Upper lobe of left lung (tissue), 6 donors: ENCODE measurements around the gene MRPS34. TPM values are rescaled to one million over a fixed set of nuclear protein-coding genes. Genes with fewer than 3 reads are reported as not detected.

Experiments
- ATAC-seq, 2 donors: fragments of 200-7000 bp; cut with Tn5 transposase; one replicate each; pipeline ENCODE4 v1.9.1; 2022; ENCODE audit warnings: mild to moderate bottlenecking in 2 of 2, moderate library complexity in 2 of 2; ENCODE audit not compliant: low FRiP score in 2 of 2
- DNase-seq, 2 donors: peaks; one replicate each; pipeline ENCODE4 v3.0.0-alpha.2; 2019 to 2020
- H3K27ac ChIP-seq, 4 donors: fragments of 200-600 bp; sonication (generic); one replicate each; pipeline ENCODE4 v1.5.1; 2016 to 2019
- H3K27me3 ChIP-seq, 4 donors: fragments of 200-600 bp; sonication (generic); one replicate each; pipeline ENCODE4 v1.5.1; 2017 to 2019
- H3K36me3 ChIP-seq, 4 donors: fragments of 200-600 bp; sonication (generic); one replicate each; pipeline ENCODE4 v1.5.1; 2016 to 2019
- H3K4me1 ChIP-seq, 4 donors: fragments of 200-600 bp; sonication (generic); one replicate each; pipeline ENCODE4 v1.5.1; 2018 to 2019
- H3K4me3 ChIP-seq, 4 donors: fragments of 200-600 bp; sonication (generic); one replicate each; pipeline ENCODE4 v1.5.1; 2017 to 2019; ENCODE audit warnings: mild to moderate bottlenecking in 2 of 4, moderate library complexity in 1 of 4
- H3K9me3 ChIP-seq, 4 donors: fragments of 200-600 bp; sonication (generic); one replicate each; pipeline ENCODE4 v1.5.1; 2018 to 2019
- EP300 ChIP-seq, 4 donors: sonication (generic); formaldehyde crosslinking; IDR thresholded peaks; one replicate each; pipeline ENCODE4 v1.5.1; 2017; ENCODE audit warnings: antibody characterized with exemption in 4 of 4, control low read depth in 2 of 4
- POLR2A ChIP-seq, 4 donors: fragments of 450-650 bp; IDR thresholded peaks; one replicate each; pipeline ENCODE4 v1.5.1; 2016 to 2017; ENCODE audit warnings: antibody characterized with exemption in 4 of 4, mild to moderate bottlenecking in 2 of 4
- POLR2AphosphoS5 ChIP-seq, 2 donors: sonication (generic); formaldehyde crosslinking; IDR thresholded peaks; one replicate each; pipeline ENCODE4 v1.5.1; 2017; ENCODE audit warnings: antibody characterized with exemption in 2 of 2
- WGBS, 2 donors: methylation state at CpG; one replicate each; pipeline ENCODE4 v1.1.5; 2017 to 2018; 5-methylcytosine and 5-hydroxymethylcytosine counted together
- small RNA-seq, 4 donors: library from RNA; depleted of rRNA; stranded (forward); fragments of <200 nt; gene quantifications; one replicate each; pipeline ENCODE3, GENCODE V24; 2016
- total RNA-seq, 6 donors: library from RNA; depleted of rRNA in 4 of 6; stranded (reverse); fragments of >200 nt in 4 of 6; gene quantifications; one replicate each; pipeline versions ENCODE4 v1.1.0 to v1.2.1, GENCODE V29; 2016 to 2021
- TF ChIP-seq, protein P1 (sequence below), 6 experiments: fragments of 450-650 bp in 4 of 6; fragments of 200-600 bp in 2 of 6; sonication (generic) in 2 of 6; IDR thresholded peaks; one replicate each; pipeline ENCODE4 v1.5.1; 2016 to 2019; ENCODE audit warnings: antibody characterized with exemption in 6 of 6
- donor health status: DM: no; HTN: no; CAD: no; lungs with moderate emphysema.
- donor health status: DM: no; HTN: yes; CAD: no; lungs with severe emphysema.

Gene MRPS34
- total RNA-seq, 6 donors from 2014 or later: 49.2 to 91.7 (median 69.8) TPM

DNA sequence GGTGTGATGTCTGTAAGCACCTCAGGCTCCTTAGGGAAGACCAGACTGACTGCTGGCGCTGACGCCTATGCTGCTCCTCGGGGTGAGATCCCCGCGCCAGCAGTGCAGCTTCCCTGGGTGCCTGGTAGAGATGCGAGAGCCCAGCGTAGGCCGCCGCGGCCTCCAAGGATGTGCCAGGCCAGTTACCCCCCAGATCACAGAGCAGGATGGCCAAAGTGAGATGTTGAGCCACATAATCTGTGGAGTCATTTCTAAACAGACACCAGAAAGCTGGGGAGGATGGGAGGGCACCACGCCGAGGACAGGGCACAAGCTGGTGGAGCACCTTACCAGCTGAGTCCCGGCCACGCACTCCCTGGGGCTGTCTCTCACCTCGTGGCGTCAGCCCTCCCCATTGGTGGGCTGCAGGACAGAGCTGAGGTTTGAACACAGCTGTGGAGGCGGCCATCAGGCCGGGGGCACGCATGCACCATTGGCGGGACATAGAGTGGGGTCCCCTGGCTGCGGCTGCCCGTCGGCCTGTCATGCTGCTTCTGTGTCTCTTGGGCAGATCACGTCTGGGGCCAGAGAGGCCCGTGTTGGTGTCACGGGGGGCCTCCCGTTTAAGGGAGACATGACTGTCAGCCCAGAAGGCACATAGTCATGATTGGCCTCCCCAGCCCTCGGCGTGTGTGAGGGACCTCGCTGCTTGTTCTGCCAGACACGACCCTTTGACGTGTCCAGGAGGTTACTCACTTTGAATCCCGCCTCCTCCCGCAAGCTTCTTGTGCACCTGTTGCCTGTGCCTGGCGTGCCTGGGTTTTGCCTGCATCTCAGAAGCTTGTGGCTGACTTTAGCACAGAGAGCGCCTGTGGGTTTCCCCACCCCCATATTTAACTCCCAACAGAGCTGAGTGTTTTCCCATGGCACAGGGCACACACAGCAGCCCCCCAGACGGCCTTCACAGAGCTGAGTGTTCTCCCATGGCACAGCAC lies 45.0 kb downstream of the MRPS34 start:
- TF ChIP-seq EP300 (IDR thresholded peaks at IDR 0.05) (no peak), POLR2A (IDR thresholded peaks at IDR 0.05) (no peak), POLR2AphosphoS5 (IDR thresholded peaks at IDR 0.05) (no peak)
- TF ChIP-seq, protein P1, sequence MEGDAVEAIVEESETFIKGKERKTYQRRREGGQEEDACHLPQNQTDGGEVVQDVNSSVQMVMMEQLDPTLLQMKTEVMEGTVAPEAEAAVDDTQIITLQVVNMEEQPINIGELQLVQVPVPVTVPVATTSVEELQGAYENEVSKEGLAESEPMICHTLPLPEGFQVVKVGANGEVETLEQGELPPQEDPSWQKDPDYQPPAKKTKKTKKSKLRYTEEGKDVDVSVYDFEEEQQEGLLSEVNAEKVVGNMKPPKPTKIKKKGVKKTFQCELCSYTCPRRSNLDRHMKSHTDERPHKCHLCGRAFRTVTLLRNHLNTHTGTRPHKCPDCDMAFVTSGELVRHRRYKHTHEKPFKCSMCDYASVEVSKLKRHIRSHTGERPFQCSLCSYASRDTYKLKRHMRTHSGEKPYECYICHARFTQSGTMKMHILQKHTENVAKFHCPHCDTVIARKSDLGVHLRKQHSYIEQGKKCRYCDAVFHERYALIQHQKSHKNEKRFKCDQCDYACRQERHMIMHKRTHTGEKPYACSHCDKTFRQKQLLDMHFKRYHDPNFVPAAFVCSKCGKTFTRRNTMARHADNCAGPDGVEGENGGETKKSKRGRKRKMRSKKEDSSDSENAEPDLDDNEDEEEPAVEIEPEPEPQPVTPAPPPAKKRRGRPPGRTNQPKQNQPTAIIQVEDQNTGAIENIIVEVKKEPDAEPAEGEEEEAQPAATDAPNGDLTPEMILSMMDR (IDR thresholded peaks at IDR 0.05): no peak
- Histone ChIP-seq H3K27ac (no peak overlapping the region), H3K36me3 (peaks cover 8 to 78% (median 54%) of the 10 kb centered on the region in 4 donors), H3K9me3 (no peaks in the 10 kb centered on the region), H3K27me3 (no peaks in the 10 kb centered on the region), H3K4me1 (peaks cover 7 to 12% (median 8%) of the 10 kb centered on the region in 4 donors), H3K4me3 (no peak overlapping the region)
- 94 to 95% methylated on average over 21 to 37 of the region's 37 CpGs for WGBS, 2 donors
- ATAC-seq: no peak
- peak in 1 of 2 donors; percentile 82 for DNase-seq

DNA sequence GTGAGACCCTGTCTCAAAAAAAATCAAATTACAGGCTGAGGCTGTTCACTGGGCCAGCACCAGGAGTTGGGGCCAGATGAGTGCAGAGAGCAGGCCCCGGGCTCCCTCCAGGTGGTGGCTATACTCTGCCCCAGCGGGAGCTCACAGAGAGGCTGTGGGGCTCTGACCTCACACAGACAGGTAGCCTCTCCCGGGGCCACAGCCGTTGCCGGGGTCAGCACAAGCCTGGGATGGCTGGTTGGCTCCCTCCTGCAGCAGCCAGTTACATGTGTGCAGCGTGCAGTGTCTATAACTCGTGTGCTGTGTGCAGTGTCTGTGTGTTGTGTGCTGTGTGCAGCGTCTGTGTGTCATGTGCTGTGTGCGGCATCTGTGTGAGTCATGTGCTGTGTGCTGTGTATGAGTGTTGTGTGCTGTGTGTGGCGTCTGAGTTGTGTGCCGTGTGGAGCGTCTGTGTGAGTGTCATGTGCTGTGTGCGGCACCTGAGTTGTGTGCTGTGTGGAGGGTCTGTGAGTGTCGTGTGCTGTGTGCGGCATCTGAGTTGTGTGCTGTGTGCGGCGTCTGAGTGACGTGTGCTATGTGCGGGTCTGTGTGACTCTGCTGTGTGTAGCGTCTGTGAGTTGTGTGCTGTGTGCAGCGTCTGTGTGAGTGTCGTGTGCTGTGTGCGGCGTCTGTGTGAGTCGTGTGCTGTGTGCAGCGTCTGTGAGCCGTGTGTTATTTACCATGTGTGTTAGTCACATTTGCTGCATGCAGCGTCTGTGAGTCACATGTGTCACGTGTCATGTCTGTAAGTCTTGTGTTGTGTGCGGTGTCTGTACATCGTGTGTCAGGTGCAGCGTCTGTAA lies 46.1 kb downstream of the MRPS34 start:
- Histone ChIP-seq H3K27ac (no peak overlapping the region), H3K27me3 (no peaks in the 10 kb centered on the region), H3K9me3 (no peaks in the 10 kb centered on the region), H3K36me3 (peaks cover 8 to 68% (median 44%) of the 10 kb centered on the region in 4 donors), H3K4me1 (peaks cover 17 to 22% (median 18%) of the 10 kb centered on the region in 4 donors), H3K4me3 (no peak overlapping the region)
- DNase-seq (peak in 1 of 2 donors; percentile 64), ATAC-seq (no peak)
- TF ChIP-seq POLR2AphosphoS5 (IDR thresholded peaks at IDR 0.05) (no peak), EP300 (IDR thresholded peaks at IDR 0.05) (no peak), POLR2A (IDR thresholded peaks at IDR 0.05) (no peak)
- TF ChIP-seq, protein P1 (IDR thresholded peaks at IDR 0.05): no peak
- WGBS, 2 donors: 94 to 96% methylated on average over 28 to 32 of the region's 32 CpGs

DNA sequence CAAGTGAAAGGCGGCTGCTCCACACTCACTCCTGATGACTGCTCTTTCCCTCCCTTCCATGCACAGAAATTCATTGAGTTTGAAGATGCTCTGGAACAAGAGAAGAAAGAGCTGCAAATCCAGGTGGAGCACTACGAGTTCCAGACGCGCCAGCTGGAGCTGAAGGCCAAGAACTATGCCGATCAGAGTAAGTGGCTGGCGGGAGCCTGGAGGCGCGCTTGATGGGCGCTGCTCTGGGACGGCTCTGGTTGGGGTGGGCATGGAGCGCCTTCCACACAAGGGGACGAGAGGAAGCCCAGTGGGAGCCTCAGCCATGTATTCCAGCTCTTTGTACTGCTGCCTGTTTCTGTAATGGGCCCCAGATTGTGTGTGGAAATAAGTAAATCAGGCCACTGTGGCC lies 48.4 kb downstream of the MRPS34 start:
- Histone ChIP-seq H3K9me3 (no peaks in the 10 kb centered on the region), H3K4me3 (no peak overlapping the region), H3K4me1 (peaks cover 22 to 45% (median 29%) of the 10 kb centered on the region in 4 donors), H3K27ac (no peak overlapping the region), H3K36me3 (peaks cover 7 to 51% (median 37%) of the 10 kb centered on the region in 4 donors), H3K27me3 (no peaks in the 10 kb centered on the region)
- TF ChIP-seq EP300 (IDR thresholded peaks at IDR 0.05) (no peak), POLR2AphosphoS5 (IDR thresholded peaks at IDR 0.05) (no peak)
- ATAC-seq (no peak), DNase-seq (peak in 1 of 2 donors; percentile 38)
- WGBS, 2 donors: 92 to 94% methylated on average over 12 of the region's 12 CpGs

DNA sequence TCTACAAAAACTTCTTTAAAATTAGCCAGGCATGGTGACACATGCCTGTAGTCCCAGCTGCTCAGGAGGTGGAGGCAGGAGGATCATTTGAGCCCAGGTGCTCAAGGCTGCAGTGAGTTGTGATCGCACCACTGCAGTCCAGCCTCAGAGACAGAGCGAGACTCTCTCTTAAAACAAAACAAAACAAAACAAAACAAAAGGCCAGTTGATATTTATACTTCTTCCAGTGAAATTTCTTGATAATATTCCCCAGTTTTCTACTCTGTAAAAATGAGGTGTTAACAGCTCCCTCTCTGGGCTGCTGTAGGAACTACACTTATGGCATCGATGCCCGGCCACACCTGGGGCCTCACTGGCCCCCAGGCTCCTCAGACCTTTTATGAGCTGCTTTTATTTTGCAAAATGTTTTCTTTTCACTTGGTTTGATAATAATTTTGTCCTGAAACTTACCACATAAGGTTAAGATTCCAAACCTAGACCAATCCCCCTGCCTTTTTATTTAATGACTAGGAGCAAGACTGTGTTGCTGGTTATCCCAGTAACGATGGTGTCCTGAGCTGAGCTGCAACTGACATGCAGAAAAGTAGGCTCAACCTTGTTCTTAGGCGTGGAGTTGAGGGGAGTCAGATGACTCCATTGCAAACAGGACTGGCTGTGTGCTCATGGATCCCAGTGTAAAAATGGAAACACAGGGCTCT lies 49.3 kb downstream of the MRPS34 start:
- DNase-seq: peak in 1 of 2 donors; percentile 38
- Histone ChIP-seq H3K36me3 (peaks cover 0 to 42% (median 28%) of the 10 kb centered on the region in 4 donors), H3K9me3 (no peaks in the 10 kb centered on the region), H3K27me3 (no peaks in the 10 kb centered on the region), H3K27ac (peak overlapping the region in 3 of 4 donors; percentile 19 to 78 (median 53)), H3K4me3 (no peak overlapping the region), H3K4me1 (peaks cover 22 to 46% (median 32%) of the 10 kb centered on the region in 4 donors)
- no peak for TF ChIP-seq EP300 (IDR thresholded peaks at IDR 0.05)
- TF ChIP-seq, protein P1 (IDR thresholded peaks at IDR 0.05): peak in 5 of 6 experiments; percentile 58 to 86 (median 60)
- WGBS, 2 donors: 62 to 64% methylated on average over 6 of the region's 6 CpGs
- ATAC-seq: peak in 1 of 2 donors; percentile 56

Small RNA genes within 50 kb of the gene (small RNA-seq; reads per million reads assigned to genes)
- 0.12 to 1.1 (median 0.47) reads per million in 4 donors for gene MIR3177

Other genes with a start within 250 kb of the MRPS34 start
- gene TMEM204, start 239.5 kb downstream of the MRPS34 start, total RNA-seq: 100 to 1,000 TPM in 1 of 6 donors, 10 to 100 TPM in 5; 31.4 to 112 (median 48.4) TPM
- gene IFT140, start 161.1 kb downstream of the MRPS34 start, total RNA-seq: 100 to 1,000 TPM in 1 of 6 donors, 10 to 100 TPM in 5; 32.1 to 152 (median 49.8) TPM
- 10 to 100 TPM; 16.3 to 57.6 (median 20.6) TPM for gene CRAMP1, start 160.8 kb downstream of the MRPS34 start, total RNA-seq
- 10 to 100 TPM; 15.8 to 60.5 (median 38.3) TPM for gene JPT2, start 94.9 kb downstream of the MRPS34 start, total RNA-seq
- 100 to 1,000 TPM in 2 of 6 donors, 10 to 100 TPM in 4; 46.4 to 505 (median 71.9) TPM for gene MAPK8IP3, start 66.9 kb downstream of the MRPS34 start, total RNA-seq
- gene NME3, start 1.6 kb downstream of the MRPS34 start, total RNA-seq: 100 to 1,000 TPM in 2 of 6 donors, 10 to 100 TPM in 4; 57.8 to 155 (median 78.9) TPM
- 10 to 100 TPM; 10.8 to 87.0 (median 21.5) TPM for gene EME2, start 324 bp downstream of the MRPS34 start, total RNA-seq
- 100 to 1,000 TPM in 2 of 6 donors, 10 to 100 TPM in 4; 46.2 to 234 (median 64.4) TPM for gene SPSB3, start 9.4 kb upstream of the MRPS34 start, total RNA-seq
- 10 to 100 TPM; 53.2 to 85.6 (median 60.5) TPM for gene NUBP2, start 9.8 kb upstream of the MRPS34 start, total RNA-seq
- 10 to 100 TPM in 1 of 6 donors, 1 to 10 TPM in 5; 1.0 to 11.5 (median 3.1) TPM for gene IGFALS, start 20.6 kb upstream of the MRPS34 start, total RNA-seq
- 100 to 1,000 TPM in 5 of 6 donors, 10 to 100 TPM in 1; 84.5 to 251 (median 122) TPM for gene HAGH, start 53.7 kb upstream of the MRPS34 start, total RNA-seq
- 10 to 100 TPM; 22.1 to 42.1 (median 32.6) TPM for gene FAHD1, start 54.1 kb upstream of the MRPS34 start, total RNA-seq
- under 1 TPM in 1 of 6 donors, not detected in 5; 0.54 TPM for gene MEIOB, start 99.0 kb upstream of the MRPS34 start, total RNA-seq
- 1 to 10 TPM in 2 of 6 donors, under 1 TPM in 2, not detected in 2; 0.44 to 4.0 (median 0.95) TPM for gene HS3ST6, start 145.3 kb upstream of the MRPS34 start, total RNA-seq
- 10 to 100 TPM; 18.2 to 45.3 (median 31.9) TPM for gene MSRB1, start 170.1 kb upstream of the MRPS34 start, total RNA-seq
- not detected for gene RPL3L, start 181.6 kb upstream of the MRPS34 start, total RNA-seq
- gene NDUFB10, start 186.4 kb upstream of the MRPS34 start, total RNA-seq: 100 to 1,000 TPM in 4 of 6 donors, 10 to 100 TPM in 2; 76.5 to 245 (median 107) TPM
- 1,000 to 10,000 TPM; 1,128 to 1,943 (median 1,579) TPM for gene RPS2, start 191.7 kb upstream of the MRPS34 start, total RNA-seq
- gene RNF151, start 193.7 kb upstream of the MRPS34 start, total RNA-seq: under 1 TPM in 1 of 6 donors, not detected in 5; 0.37 TPM
- 10 to 100 TPM; 22.0 to 51.6 (median 35.0) TPM for gene TBL3, start 198.9 kb upstream of the MRPS34 start, total RNA-seq
- gene NOXO1, start 208.3 kb upstream of the MRPS34 start, total RNA-seq: 1 to 10 TPM in 5 of 6 donors, not detected in 1; 2.1 to 5.4 (median 5.0) TPM
- 10 to 100 TPM in 5 of 6 donors, 1 to 10 TPM in 1; 5.2 to 40.3 (median 24.7) TPM for gene GFER, start 211.1 kb upstream of the MRPS34 start, total RNA-seq
- gene SYNGR3, start 216.8 kb upstream of the MRPS34 start, total RNA-seq: 1 to 10 TPM in 1 of 6 donors, under 1 TPM in 3, not detected in 2; 0.15 to 1.4 (median 0.34) TPM
- 10 to 100 TPM; 20.1 to 62.8 (median 41.7) TPM for gene ZNF598, start 236.7 kb upstream of the MRPS34 start, total RNA-seq
- under 1 TPM in 2 of 6 donors, not detected in 4; 0.67 to 0.80 TPM for gene NPW, start 246.7 kb upstream of the MRPS34 start, total RNA-seq